ENCODE measurements around the gene TAGLN3. TPM values are rescaled to one million over a fixed set of nuclear protein-coding genes. Genes with fewer than 3 reads are reported as not detected.

The TAGLN3 gene
- total and polyA plus RNA-seq, 8 donors = 0.28 to 50.7 (median 2.6) TPM

GRCh38 chr3:112038863-112039262 lies 40.1 kb downstream of the TAGLN3 start:
- FAIRE-seq (no peak), DNase-seq (no peak), ATAC-seq (peak in 2 of 4 donors; percentile 51 to 55)
- peaks cover 0 to 4% (median 0%) of the 10 kb centered on the region in 3 donors for H3K4me1 ChIP-seq
- no peak for TF ChIP-seq CTCF (IDR thresholded peaks at IDR 0.05)
- H3K9me3 ChIP-seq = no peaks in the 10 kb centered on the region
- intact Hi-C loops (cut with DNase I) = no loop called here
- WGBS, 2 donors = 60 to 66% methylated on average over 3 of the region's 3 CpGs
- H3K4me3 ChIP-seq = no peak overlapping the region
- H3K27me3 ChIP-seq = no peaks in the 10 kb centered on the region
- no peak overlapping the region for H3K27ac ChIP-seq
- no peaks in the 10 kb centered on the region for H3K36me3 ChIP-seq

- no peaks in the 10 kb centered on the region for H3K9me3 ChIP-seq
- no peak overlapping the region for H3K4me3 ChIP-seq
- H3K27me3 ChIP-seq = no peaks in the 10 kb centered on the region
- no peak overlapping the region for H3K27ac ChIP-seq
- intact Hi-C loops (cut with DNase I) = no loop called here
- ATAC-seq = no peak
- peaks cover 0 to 4% (median 0%) of the 10 kb centered on the region in 3 donors for H3K4me1 ChIP-seq
- no peak for FAIRE-seq
- TF ChIP-seq CTCF (IDR thresholded peaks at IDR 0.05) = no peak
- no peak for DNase-seq
- H3K36me3 ChIP-seq = no peaks in the 10 kb centered on the region
These were observed 42.6 kb downstream of the TAGLN3 start for GRCh38 chr3:112041321-112041720.

GRCh38 chr3:112042842-112043280 lies 44.1 kb downstream of the TAGLN3 start:
- 41 to 44% methylated on average over 6 of the region's 6 CpGs for WGBS, 2 donors
- no peak for FAIRE-seq
- Histone ChIP-seq H3K4me1 (peaks cover 0 to 4% (median 0%) of the 10 kb centered on the region in 3 donors), H3K27ac (no peak overlapping the region), H3K36me3 (no peaks in the 10 kb centered on the region), H3K4me3 (no peak overlapping the region), H3K9me3 (no peaks in the 10 kb centered on the region), H3K27me3 (no peaks in the 10 kb centered on the region)
- ATAC-seq = peak in 3 of 4 donors; percentile 33 to 62 (median 53)
- intact Hi-C loops (cut with DNase I) = no loop called here
- TF ChIP-seq CTCF (IDR thresholded peaks at IDR 0.05) = no peak
- DNase-seq = no peak

GRCh38 chr3:112043621-112044201 lies 45.0 kb downstream of the TAGLN3 start:
- Histone ChIP-seq H3K4me3 (no peak overlapping the region), H3K27ac (no peak overlapping the region), H3K4me1 (peaks cover 0 to 4% (median 0%) of the 10 kb centered on the region in 3 donors), H3K9me3 (no peaks in the 10 kb centered on the region), H3K36me3 (no peaks in the 10 kb centered on the region), H3K27me3 (no peaks in the 10 kb centered on the region)
- peak; percentile 73 to 92 (median 85) for TF ChIP-seq CTCF (IDR thresholded peaks at IDR 0.05)
- ATAC-seq = peak; percentile 93 to 98 (median 95)
- DNase-seq = peak in 4 of 6 donors; percentile 19 to 53 (median 38)
- 6 to 8% methylated on average over 7 of the region's 7 CpGs for WGBS, 2 donors
- intact Hi-C loops (cut with DNase I) = no loop called here
- no peak for FAIRE-seq

- Histone ChIP-seq H3K4me3 (no peak overlapping the region), H3K27me3 (no peaks in the 10 kb centered on the region), H3K27ac (no peak overlapping the region), H3K4me1 (peaks cover 0 to 4% (median 0%) of the 10 kb centered on the region in 3 donors), H3K36me3 (no peaks in the 10 kb centered on the region), H3K9me3 (no peaks in the 10 kb centered on the region)
- WGBS, 2 donors = 69 to 73% methylated on average over 4 of the region's 4 CpGs
- ATAC-seq (no peak), FAIRE-seq (no peak), DNase-seq (no peak)
- intact Hi-C loops (cut with DNase I) = no loop called here
- TF ChIP-seq CTCF (IDR thresholded peaks at IDR 0.05) = no peak
These were observed 47.9 kb downstream of the TAGLN3 start for GRCh38 chr3:112046599-112046998.
